Kidney capillary endothelial cell (primary cell): ENCODE results near the gene RCN1.
"Not testable (repeated sequence)": the region's sequence is repeated elsewhere in the genome, so short reads cannot be mapped to it uniquely, and the experiment has no call there.

ENCODE experiments used
- DNase-seq: peaks from one replicate; pipeline ENCODE4 v3.0.0-alpha.2; 2018; ENCODE audit warnings: low spot score

The RCN1 gene

GRCh38 chr11:32079553-32079952, 11.3 kb upstream of the RCN1 start:
- no peak for DNase-seq

- DNase-seq: no peak
Measured at GRCh38 chr11:32080361-32080980, 10.4 kb upstream of the RCN1 start.

GRCh38 chr11:32081129-32081641, 9.7 kb upstream of the RCN1 start:
- DNase-seq: peak; percentile 93

GRCh38 chr11:32081901-32082300, 9.0 kb upstream of the RCN1 start:
- no peak for DNase-seq

GRCh38 chr11:32082346-32082986, 8.4 kb upstream of the RCN1 start:
- DNase-seq: no peak

GRCh38 chr11:32087597-32087996, 3.3 kb upstream of the RCN1 start:
- DNase-seq: no peak

- peak; percentile 81 for DNase-seq
Measured at GRCh38 chr11:32088117-32088941, 2.5 kb upstream of the RCN1 start.

- DNase-seq: no peak
Measured at GRCh38 chr11:32092581-32093170, 1.8 kb downstream of the RCN1 start.

- DNase-seq: no peak
Measured at GRCh38 chr11:32094923-32095322, 4.0 kb downstream of the RCN1 start.

- no peak for DNase-seq
Measured at GRCh38 chr11:32098142-32098903, 7.4 kb downstream of the RCN1 start.

- no peak for DNase-seq
Measured at GRCh38 chr11:32099516-32099915, 8.6 kb downstream of the RCN1 start.

GRCh38 chr11:32100495-32100894, 9.6 kb downstream of the RCN1 start:
- no peak for DNase-seq

- no peak for DNase-seq
Measured at GRCh38 chr11:32101791-32102190, 10.9 kb downstream of the RCN1 start.

GRCh38 chr11:32103121-32103719, 12.3 kb downstream of the RCN1 start:
- not testable (repeated sequence) for DNase-seq

- DNase-seq: no peak
Measured at GRCh38 chr11:32103941-32104340, 13.1 kb downstream of the RCN1 start.

- DNase-seq: no peak
Measured at GRCh38 chr11:32105871-32106560, 15.1 kb downstream of the RCN1 start.

- no peak for DNase-seq
Measured at GRCh38 chr11:32107647-32108046, 16.8 kb downstream of the RCN1 start.

GRCh38 chr11:32108576-32108975, 17.7 kb downstream of the RCN1 start:
- no peak for DNase-seq

GRCh38 chr11:32109138-32109537, 18.3 kb downstream of the RCN1 start:
- DNase-seq: no peak

GRCh38 chr11:32109592-32109991, 18.7 kb downstream of the RCN1 start:
- no peak for DNase-seq

GRCh38 chr11:32110795-32111194, 19.9 kb downstream of the RCN1 start:
- DNase-seq: no peak
